Liver (tissue), 3 donors: ENCODE measurements around the gene ATP6V1A.

Source experiments
- JUND ChIP-seq, 2 donors: IDR thresholded peaks; 2 replicates each; pipeline ENCODE4 v1.6.1; 2016; ENCODE audit warnings: antibody characterized with exemption in 2 of 2
- NR2F2 ChIP-seq: IDR thresholded peaks from 2 replicates; pipeline ENCODE4 v1.6.1; 2016; ENCODE audit warnings: antibody characterized with exemption
- RAD21 ChIP-seq, 2 donors: IDR thresholded peaks; 2 replicates each; pipeline ENCODE4 v1.6.1; 2016; ENCODE audit warnings: antibody characterized with exemption in 2 of 2, mild to moderate bottlenecking in 2 of 2
- RXRA ChIP-seq, 2 donors: IDR thresholded peaks; 2 replicates each; pipeline ENCODE4 v1.6.1; 2017 to 2018; ENCODE audit warnings: antibody characterized with exemption in 2 of 2, mild to moderate bottlenecking in 1 of 2
- SP1 ChIP-seq: IDR thresholded peaks from 2 replicates; pipeline ENCODE4 v1.6.1; 2018; ENCODE audit warnings: antibody characterized with exemption, mild to moderate bottlenecking
- TAF1 ChIP-seq: conservative IDR thresholded peaks from 2 replicates; pipeline ENCODE4 v1.6.1; 2016; ENCODE audit warnings: antibody characterized with exemption, mild to moderate bottlenecking
- YY1 ChIP-seq: IDR thresholded peaks from 2 replicates; pipeline ENCODE4 v1.6.1; 2016; ENCODE audit warnings: antibody characterized with exemption, mild to moderate bottlenecking
- TF ChIP-seq, protein P1 (sequence below): fragments of 150-350 bp; IDR thresholded peaks from 2 replicates; pipeline ENCODE4 v1.5.1; 2017; ENCODE audit warnings: improper control_type of control experiment, low read depth, low read length; ENCODE audit not compliant: missing input control
- TF ChIP-seq, protein P2 (sequence below): IDR thresholded peaks from 2 replicates; pipeline ENCODE4 v1.6.1; 2016; ENCODE audit warnings: antibody characterized with exemption
- TF ChIP-seq, protein P3 (sequence below): IDR thresholded peaks from 2 replicates; pipeline ENCODE4 v1.6.1; 2016; ENCODE audit warnings: antibody characterized with exemption
- TF ChIP-seq, protein P4 (sequence below): IDR thresholded peaks from 2 replicates; pipeline ENCODE4 v1.6.1; 2016; ENCODE audit warnings: antibody characterized with exemption, mild to moderate bottlenecking
- donor health status: healthy.
- donor health status: healthy.

DNA sequence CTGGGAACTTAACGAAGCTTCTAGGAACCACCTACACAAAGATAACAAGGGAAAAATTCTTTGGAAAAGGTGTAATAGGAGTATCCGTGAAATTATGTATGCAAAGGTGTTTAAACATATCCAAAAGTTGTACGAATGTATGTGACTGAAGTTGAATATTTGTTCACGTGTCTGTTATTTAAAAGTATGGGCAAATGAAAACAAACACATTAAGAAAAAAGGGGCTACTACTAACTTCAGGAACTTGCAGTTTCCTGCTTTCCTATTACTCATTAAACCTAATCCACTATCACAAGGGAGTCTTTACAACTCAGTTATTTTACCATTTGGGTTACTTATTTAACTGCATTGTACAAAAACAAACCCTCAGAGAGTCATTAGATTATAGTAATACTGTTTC lies 57.8 kb downstream of the ATP6V1A start:
- TF ChIP-seq, protein P1, sequence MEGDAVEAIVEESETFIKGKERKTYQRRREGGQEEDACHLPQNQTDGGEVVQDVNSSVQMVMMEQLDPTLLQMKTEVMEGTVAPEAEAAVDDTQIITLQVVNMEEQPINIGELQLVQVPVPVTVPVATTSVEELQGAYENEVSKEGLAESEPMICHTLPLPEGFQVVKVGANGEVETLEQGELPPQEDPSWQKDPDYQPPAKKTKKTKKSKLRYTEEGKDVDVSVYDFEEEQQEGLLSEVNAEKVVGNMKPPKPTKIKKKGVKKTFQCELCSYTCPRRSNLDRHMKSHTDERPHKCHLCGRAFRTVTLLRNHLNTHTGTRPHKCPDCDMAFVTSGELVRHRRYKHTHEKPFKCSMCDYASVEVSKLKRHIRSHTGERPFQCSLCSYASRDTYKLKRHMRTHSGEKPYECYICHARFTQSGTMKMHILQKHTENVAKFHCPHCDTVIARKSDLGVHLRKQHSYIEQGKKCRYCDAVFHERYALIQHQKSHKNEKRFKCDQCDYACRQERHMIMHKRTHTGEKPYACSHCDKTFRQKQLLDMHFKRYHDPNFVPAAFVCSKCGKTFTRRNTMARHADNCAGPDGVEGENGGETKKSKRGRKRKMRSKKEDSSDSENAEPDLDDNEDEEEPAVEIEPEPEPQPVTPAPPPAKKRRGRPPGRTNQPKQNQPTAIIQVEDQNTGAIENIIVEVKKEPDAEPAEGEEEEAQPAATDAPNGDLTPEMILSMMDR, result no peak
- TF ChIP-seq YY1 (no peak), NR2F2 (no peak), JUND (IDR thresholded peaks at IDR 0.05) (no peak), TAF1 (no peak), RAD21 (IDR thresholded peaks at IDR 0.05) (no peak), SP1 (no peak), RXRA (IDR thresholded peaks at IDR 0.05) (no peak)
- TF ChIP-seq, protein P2, sequence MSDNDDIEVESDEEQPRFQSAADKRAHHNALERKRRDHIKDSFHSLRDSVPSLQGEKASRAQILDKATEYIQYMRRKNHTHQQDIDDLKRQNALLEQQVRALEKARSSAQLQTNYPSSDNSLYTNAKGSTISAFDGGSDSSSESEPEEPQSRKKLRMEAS, result no peak
- TF ChIP-seq, protein P3, sequence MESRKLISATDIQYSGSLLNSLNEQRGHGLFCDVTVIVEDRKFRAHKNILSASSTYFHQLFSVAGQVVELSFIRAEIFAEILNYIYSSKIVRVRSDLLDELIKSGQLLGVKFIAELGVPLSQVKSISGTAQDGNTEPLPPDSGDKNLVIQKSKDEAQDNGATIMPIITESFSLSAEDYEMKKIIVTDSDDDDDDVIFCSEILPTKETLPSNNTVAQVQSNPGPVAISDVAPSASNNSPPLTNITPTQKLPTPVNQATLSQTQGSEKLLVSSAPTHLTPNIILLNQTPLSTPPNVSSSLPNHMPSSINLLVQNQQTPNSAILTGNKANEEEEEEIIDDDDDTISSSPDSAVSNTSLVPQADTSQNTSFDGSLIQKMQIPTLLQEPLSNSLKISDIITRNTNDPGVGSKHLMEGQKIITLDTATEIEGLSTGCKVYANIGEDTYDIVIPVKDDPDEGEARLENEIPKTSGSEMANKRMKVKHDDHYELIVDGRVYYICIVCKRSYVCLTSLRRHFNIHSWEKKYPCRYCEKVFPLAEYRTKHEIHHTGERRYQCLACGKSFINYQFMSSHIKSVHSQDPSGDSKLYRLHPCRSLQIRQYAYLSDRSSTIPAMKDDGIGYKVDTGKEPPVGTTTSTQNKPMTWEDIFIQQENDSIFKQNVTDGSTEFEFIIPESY, result no peak
- TF ChIP-seq, protein P4, sequence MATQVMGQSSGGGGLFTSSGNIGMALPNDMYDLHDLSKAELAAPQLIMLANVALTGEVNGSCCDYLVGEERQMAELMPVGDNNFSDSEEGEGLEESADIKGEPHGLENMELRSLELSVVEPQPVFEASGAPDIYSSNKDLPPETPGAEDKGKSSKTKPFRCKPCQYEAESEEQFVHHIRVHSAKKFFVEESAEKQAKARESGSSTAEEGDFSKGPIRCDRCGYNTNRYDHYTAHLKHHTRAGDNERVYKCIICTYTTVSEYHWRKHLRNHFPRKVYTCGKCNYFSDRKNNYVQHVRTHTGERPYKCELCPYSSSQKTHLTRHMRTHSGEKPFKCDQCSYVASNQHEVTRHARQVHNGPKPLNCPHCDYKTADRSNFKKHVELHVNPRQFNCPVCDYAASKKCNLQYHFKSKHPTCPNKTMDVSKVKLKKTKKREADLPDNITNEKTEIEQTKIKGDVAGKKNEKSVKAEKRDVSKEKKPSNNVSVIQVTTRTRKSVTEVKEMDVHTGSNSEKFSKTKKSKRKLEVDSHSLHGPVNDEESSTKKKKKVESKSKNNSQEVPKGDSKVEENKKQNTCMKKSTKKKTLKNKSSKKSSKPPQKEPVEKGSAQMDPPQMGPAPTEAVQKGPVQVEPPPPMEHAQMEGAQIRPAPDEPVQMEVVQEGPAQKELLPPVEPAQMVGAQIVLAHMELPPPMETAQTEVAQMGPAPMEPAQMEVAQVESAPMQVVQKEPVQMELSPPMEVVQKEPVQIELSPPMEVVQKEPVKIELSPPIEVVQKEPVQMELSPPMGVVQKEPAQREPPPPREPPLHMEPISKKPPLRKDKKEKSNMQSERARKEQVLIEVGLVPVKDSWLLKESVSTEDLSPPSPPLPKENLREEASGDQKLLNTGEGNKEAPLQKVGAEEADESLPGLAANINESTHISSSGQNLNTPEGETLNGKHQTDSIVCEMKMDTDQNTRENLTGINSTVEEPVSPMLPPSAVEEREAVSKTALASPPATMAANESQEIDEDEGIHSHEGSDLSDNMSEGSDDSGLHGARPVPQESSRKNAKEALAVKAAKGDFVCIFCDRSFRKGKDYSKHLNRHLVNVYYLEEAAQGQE, result no peak
